M059J (cell line): Measurements from ENCODE around the gene EPS8L3. TPM values are rescaled to one million over a fixed set of nuclear protein-coding genes. Genes with fewer than 3 reads are reported as not detected.
"Not testable (repeated sequence)": the region's sequence is repeated elsewhere in the genome, so short reads cannot be mapped to it uniquely, and the experiment has no call there.

Experiments used
- DNase-seq: peaks from one replicate; pipeline ENCODE4 v3.0.0-alpha.2; 2012; ENCODE audit warnings: low read depth
- total RNA-seq: library from RNA; depleted of rRNA; stranded (reverse); fragments of >200 nt; shearing (Covaris generic); gene quantifications from 2 replicates; pipeline ENCODE4 v1.2.3, GENCODE V29; 2014; rRNA removed

The EPS8L3 gene, protein sequence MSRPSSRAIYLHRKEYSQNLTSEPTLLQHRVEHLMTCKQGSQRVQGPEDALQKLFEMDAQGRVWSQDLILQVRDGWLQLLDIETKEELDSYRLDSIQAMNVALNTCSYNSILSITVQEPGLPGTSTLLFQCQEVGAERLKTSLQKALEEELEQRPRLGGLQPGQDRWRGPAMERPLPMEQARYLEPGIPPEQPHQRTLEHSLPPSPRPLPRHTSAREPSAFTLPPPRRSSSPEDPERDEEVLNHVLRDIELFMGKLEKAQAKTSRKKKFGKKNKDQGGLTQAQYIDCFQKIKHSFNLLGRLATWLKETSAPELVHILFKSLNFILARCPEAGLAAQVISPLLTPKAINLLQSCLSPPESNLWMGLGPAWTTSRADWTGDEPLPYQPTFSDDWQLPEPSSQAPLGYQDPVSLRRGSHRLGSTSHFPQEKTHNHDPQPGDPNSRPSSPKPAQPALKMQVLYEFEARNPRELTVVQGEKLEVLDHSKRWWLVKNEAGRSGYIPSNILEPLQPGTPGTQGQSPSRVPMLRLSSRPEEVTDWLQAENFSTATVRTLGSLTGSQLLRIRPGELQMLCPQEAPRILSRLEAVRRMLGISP
- total RNA-seq, result not detected in 2 replicates

DNA sequence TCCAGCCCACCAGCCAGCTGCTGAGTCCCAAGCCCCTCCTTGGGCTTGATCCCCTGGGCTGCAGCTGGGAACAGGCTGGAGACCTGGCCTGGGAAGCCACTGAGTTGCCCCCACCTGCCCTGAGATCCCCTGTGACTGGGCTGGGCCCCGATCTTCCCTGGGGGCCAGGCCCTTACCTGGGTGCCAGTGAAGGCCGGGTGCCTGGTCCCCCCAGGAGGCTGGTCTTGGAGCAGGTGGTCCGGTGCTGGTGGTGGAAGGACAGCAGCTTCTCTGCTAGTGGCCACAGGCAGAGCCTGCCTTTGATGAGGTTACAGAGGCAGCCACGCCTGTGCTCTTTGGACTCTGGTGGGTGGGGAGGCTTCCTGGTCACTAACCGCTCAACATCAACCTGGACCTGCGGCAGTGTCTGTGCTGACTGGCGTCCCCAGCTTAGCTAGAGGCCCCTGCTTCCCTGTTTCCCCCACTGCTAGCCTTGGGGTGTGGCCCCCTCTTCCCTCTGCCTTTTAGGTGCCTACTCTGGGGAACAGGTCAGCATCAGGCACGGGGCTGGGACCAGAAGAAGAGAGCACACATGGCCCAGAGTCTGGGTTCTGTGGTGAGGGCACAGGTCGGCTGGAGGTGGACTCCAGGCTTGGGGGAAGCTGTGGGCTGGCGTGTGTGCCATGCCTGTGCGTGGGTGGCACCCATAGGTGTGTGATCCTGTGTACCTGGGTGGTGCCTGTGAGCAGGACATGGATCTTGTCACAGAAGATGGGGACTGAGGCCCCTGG is at the start of gene EPS8L3:
Gene EPS8L3 (minus strand): TSS at position 278 of the 770 bp plus-strand sequence. CDS start 2,174 bp downstream, outside the sequence.
- no peak for DNase-seq

DNA sequence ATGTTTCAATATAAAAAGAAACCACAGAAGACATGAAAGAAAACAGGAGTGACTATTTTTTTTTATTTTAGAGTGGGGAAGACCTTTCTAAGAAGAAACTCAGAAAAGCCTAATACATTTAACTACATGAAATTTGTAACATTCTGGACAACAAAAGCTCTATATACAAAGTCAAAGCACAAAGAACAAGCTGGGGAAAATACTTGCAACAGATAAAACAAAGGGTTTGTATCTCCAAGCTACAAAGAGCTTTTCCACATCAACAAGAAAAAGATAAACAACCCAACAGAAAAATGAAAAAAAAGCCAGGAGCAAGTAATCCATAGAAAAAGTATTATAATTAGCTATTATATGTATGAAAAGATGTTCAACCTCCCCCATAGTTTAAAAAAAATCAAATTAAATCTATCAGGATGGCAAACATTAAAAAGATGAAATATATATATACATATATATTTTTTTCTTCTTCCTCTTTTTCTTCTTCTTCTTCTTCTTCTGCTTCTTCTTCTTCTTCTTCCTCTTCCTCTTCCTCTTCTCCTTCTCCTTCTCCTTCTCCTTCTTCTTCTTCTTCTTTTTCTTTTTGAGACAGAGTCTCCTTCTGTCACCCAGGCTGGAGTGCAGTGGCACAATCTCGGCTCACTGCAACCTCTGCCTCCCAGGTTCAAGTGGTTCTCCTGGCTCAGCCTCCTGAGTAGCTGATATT is 49.1 kb upstream of the EPS8L3 start:
- DNase-seq, result no peak

DNA sequence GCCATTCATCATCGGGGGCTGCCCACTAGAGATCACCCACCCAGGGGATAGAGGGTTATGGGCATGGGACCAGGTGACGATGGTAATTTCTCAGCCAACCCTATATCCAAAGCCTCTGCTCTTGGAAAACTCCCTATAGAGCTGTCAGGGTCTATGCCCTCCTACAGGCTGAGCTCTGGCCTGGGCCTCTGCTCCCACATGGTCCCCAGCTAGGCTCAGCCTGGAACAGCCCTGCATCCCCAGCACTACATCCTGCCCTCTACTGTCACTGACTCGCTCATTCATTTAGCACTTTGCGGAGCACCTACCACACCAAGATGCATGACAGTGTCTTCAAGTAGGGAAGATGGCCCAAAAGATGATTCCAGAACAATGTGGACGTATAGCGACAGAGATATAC is 45.0 kb upstream of the EPS8L3 start:
- no peak for DNase-seq

DNA sequence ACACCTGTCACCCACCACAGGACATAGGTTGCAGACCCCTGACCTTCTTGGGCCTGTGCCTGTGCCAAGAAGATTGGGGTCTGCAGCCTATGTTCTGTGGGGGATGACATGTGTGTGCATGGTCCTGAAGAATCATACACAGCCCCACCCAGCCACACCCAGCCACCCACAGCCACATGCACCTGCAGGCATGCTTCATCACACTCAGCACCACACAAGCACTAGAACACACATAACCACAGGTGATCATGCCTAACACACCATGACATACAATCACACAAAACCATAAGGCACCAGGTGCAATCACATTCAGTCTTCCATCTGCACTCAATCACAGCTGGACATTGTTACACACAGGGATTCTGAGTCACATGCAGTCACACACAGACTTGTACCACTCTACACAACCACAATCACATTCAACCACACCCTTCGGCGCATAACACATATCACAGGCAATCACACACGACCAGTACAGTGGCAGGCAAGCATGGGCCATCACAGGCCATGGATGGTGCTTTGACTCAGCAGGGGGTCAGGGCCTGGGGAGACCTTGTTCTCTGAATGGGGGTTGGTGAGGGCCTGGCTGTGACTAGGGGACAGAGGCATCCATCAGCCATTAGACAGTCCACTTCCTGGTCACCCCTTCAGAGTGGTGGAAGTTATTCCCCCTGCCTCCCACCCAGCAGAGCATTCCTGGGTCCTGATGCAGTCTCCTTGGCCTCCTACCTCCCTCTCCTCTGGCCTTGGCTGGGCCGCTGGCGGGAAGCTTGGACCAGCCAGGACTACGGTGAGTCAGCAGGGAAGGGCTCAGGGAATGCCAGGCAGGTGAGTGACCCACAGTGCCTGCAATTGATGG is 44.3 kb upstream of the EPS8L3 start:
- peak; percentile 86 for DNase-seq

DNA sequence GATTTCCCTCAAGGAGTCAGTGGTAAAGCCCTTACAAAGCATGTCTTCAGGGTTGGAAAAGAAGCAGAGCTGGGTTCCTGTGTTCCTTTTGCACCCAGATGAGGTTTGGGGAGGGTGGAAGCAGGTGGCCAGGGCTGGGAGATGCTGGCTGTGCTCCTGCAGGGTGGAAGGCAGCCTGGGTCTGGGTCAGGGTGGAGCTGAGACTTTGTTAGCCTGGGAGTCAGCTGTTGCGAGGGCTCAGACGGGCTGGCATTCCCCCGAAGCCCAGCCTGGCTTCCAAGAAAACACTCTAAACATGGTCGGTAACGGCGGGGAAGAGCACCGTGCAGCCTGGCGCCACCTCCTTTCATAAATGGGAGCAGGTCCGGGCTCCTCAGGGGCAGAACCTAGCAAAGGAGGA is 43.7 kb upstream of the EPS8L3 start:
- no peak for DNase-seq

DNA sequence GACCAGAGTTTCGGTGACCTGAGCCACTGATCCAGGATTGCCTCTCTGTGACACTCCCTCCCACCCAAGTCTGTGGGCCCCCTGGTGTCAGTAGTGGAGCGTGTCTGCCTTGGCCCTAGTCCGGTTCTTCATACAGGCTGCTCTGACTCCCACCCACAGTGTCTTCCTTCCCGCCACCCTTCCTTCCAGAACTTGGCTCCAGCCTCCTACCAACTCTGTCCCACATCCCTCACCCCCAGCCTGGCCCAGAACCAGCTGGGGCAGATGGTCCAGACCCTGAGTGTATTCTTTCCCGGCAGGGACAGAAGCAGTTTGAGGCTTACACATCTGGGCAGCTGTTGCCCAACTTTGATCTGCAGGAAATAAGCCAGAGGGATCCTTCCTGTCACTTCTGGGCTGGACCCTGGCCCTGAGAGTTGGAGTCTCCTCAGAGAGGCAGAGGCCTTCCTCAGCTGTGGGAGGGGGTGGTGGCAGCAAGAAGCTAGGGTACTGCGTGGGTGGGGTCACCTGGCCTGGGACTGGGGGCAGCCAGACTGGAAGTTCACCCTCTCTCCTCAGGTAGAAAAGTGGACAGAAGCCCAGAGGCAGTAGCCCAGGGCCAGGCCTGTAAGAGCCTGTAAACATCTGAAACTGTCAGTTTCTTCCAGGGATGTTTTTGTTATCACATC is 43.1 kb upstream of the EPS8L3 start:
- no peak for DNase-seq

DNA sequence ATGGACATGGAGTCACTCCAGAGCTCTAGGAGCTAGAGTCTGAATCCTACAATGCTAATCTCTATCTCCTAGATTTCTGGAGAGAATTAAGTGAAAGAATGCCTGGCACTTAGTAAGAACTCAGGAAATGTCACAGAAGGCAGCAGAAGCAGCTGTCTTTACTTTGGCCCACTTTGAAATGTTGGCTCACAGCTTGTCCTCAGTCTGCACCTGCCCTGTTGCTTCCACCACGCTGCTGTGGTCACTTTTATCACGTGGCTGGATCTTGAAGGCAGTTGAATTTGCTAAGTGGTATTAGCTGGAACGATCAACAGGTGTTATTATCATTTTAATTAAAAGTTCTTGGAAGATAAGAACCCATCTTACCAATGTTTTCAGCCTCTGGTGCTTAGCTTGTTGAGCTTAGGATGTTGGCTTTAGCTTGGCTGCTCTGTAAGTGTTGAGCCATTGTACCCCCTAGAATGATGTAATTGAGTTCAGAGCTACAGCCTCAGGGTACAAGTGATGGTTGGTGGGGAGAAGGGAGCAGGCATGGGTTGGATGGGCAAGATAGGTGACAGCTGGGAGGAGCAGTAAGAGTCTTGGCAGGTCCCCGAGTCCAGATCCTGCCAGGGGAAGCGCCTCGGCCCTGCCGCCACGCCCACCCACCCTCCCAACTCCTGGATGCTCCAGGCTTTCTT is 41.9 kb upstream of the EPS8L3 start:
- DNase-seq, result no peak

DNA sequence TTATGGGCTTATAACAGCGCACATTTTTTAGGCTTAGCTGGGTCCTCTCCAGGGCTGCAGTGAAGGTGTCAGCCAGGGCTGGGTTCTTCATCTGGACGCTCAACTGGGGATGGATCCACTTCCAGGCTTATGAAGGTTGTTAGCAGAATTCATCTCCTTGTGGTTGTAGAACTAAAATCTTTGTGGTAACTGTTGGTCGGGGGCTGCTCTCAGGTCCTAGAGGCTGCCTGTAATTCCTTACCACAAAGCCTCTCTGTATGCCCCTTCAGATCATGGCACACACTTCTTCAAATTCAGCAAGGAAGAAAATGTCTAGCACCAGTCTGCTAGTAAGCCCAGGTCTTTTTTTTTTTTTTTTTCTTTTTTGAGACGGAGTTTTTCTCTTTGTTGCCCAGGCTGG is 40.9 kb upstream of the EPS8L3 start:
- no peak for DNase-seq

DNA sequence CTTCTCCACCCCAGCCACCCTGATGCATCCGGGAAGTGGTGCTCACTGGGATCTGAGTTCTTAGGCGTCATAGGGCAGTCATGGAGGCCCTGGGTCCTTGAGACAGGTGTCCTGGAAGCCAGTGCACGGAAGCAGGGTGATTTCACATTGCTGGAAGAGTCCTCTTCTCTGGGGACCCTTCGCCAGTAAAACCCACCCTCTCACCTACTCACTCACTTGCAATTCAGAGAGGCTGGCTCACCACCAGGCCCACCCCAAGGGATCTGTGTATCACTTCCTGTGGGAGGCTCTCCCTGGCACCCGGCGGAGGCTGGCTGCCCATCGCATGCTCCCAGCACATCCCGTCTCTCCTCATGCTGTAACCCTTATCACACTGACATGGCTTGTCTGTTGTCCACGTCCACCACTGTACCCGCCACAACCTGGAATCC is 40.2 kb upstream of the EPS8L3 start:
- DNase-seq, result peak; percentile 53

DNA sequence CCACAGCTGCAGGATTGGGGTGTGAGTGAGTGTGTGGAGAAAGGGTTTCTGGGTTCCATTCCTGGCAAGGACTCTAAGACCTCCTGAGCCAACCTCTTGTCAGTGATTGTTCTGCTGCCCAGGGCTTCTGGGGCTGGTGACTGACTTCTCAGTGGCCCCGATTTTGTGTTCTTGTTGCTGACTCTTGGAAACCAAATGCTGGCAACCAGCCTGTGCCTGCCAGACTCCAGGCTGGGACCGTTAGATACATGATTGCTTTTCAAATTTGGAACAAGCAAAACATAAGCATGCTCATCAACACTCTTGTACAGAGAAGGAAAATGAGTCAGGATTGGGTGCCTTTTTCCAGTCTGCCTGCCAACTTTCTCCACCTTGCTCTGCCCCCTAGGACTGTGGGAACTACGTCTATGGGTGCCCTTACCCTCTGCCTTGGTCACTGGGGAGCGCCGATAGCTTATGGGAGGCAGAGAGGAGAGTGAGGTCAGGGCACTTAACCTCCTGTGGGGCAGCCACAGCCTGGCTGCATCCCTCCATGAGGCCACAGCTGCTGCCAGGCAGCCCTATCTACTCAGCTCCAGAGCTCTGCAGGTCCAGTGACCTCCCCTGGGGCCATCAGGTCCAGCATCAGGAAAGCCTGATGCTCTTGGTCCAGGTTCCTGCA is 39.3 kb upstream of the EPS8L3 start:
- DNase-seq, result peak; percentile 71

DNA sequence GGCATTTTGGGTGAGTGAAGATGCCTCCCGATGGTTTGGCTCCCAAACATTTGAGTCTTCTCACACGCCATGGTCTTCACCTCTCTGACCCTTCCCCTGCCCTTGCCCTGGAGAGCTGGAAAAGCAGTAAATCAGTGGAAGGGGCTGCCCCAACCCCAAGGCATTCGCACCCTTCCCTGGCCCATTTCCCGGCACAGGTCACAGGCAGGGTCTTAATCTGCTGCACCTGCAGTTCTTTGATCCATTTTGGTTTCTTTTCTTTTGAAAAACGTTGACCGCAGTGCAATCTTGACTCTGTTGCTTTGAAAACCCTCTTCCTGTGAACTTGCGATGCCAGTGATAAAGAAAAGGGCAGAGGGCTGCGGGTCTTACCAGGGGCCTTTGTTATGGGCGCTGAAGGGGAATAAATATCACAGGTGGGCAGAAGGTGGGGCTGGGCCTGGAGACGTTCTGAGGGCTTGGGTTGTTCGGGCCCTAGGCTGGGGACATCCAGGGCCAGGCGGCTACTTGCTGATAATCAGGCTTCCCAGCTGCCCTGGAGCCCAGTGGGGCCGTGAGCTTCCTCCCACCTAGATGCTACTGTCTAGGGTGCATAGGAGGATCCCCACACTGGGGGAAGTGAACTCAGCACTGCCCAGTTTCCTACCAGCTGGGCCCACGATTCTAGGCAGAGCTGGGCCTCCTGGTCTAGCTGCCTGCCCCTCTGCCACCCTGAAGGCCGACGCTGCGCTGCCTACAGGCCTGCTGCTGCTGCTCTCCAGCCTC is 38.6 kb upstream of the EPS8L3 start:
- no peak for DNase-seq

DNA sequence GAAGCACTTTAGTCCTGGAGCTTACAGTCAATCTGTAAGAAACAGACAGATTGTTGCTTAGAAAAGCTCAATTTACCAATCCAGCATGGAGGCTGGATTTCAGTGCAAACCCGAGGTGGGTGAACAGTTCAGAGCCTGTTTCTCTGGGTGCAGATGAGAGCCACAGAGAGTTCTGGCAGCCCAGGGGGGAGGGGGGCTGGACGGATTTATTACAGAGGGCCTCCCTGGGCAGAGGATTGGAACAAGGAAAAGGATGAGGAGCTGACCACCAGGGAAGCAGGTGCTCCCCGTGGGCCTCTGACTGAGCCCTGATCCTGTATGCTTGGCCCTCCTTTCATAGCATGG is 38.0 kb upstream of the EPS8L3 start:
- DNase-seq, result no peak

DNA sequence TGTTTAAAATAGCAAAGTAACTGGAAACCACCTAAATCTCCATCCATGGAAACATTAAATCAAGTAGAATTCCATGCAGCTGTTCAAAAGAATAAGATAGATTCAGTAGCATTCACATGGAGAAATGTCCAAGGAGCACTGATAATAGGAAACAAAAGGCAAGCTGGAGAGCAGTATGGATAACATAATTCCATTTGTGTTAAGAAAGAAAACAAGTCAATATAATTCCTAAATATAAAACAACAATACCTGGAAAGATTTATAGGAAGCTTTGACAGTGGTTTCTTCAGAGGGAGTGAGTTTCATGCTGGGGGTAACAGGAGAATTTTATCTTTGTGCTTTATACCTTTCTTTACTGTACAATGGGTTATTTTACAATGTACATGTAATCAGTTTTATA is 36.6 kb upstream of the EPS8L3 start:
- no peak for DNase-seq

DNA sequence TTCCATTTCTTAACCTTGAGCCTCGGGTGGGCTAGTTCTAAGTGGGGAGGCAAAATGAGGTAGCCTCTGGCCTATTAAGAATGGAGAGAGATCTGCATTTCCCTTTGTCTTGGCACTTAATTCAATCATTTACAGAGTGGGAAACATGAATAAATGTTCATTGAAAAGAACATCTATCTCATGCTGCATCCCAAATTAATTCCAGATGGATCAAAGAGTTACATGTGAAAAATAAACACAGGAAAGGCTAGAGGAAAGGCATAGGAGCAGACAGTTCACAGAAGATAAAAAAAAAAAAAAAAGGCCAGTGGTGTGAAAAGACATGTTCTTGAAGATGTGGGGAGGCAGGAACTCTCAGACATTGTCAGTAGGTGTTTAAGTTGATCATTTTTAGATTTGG is 35.7 kb upstream of the EPS8L3 start:
- DNase-seq, result no peak

DNA sequence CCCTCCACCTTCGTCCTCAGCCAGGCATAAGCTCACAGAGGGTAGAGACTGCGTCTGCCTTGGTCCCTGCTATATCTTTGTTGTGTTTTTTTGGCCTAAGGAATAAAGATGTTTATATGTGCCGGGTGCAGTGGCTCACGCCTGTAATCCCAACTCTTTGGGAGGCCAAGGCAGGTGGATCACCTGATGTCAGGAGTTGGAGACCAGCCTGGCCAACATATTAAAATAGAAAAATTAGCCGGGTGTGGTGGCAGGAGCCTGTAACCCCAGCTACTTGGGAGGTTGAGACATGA is 33.5 kb upstream of the EPS8L3 start:
- DNase-seq, result not testable (repeated sequence)

DNA sequence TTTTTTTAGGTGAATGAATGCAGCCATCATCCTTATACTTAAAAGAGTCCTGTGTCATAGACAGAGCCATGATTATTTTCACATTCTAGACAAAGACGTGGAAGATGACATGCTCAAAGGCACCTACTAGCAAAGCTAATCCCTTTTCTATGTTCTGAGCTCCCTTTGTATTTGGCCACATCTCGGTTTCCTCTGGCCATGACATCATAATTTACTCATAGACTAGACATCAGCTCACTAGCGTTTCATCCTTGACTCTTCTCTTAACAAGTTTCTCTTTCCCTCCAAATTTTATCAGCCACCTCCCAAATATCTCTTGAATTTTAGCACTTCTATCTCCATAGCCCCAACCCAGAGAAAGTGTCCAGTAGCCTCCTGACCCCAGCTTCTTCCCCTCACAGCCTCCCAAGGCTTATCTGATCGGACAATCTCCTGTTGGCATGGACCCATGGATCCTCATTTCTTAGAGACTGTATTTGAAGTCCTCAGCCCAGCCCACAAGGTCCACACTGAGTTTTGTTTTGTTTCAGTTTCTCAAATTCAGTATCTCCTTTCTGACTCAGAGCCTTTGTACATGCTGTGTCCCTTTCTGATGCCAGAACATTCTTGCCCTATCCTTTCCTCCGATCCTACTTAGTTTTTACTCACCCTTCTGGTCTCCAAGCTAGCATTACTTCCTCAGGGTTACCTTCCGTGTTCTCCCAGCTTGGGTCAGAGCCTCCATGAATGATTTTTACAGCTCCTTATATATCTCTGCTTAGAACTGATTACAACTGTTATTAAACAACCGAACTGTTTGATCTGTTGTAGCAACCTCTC is 33.0 kb upstream of the EPS8L3 start:
- DNase-seq, result peak; percentile 82

DNA sequence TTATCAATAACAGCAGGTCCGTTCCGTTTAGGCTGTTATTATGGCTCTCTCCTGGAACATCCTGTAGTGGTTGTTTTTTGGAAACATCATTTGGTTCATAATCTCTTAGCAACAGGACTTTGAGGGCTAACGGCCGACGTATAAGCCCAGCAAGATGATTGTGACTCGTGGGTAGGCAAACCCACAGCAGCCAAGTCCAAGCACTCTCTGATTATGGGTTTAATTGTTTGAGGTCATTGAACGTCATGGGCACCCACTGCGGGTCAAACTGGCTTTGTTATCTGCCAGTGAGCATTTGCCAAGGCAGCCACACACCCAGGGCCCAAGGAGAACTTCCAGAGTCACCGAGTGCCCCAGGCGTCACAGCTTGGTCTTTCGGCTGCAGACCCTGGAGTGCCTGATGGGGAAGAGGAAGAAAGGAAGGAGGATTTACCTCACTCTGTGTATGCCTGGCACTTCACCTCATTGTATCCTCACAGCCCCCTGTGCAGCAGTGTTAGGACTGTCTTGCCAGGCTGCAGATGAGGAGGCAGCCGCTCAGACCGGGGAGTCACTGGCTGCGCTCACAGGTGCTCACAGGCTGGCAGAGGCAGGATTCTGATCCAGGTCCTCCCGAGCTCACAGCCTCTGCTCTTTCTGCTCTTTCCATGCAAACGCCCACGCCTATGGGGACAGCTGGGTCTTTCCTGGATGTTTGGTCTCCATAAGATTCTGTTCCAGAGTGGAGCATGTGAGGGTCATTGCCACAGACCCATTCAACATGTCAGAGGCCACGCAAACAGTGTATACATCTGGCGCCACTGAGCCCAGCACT is 30.8 kb upstream of the EPS8L3 start:
- DNase-seq, result peak; percentile 77
